Stimulated activated CD4-positive, alpha-beta T cell treated with anti-CD3 and anti-CD28 coated beads, Interleukin-15, amount 100 ng/mL, for 1 hour (primary cell): ENCODE results near the gene GNA12.

Experiments
- DNase-seq, 2 donors: peaks; one replicate each; pipeline ENCODE4 v3.0.0-alpha.2; 2020; ENCODE audit warnings: low read depth in 1 of 2, low spot score in 1 of 2

The GNA12 gene

DNA sequence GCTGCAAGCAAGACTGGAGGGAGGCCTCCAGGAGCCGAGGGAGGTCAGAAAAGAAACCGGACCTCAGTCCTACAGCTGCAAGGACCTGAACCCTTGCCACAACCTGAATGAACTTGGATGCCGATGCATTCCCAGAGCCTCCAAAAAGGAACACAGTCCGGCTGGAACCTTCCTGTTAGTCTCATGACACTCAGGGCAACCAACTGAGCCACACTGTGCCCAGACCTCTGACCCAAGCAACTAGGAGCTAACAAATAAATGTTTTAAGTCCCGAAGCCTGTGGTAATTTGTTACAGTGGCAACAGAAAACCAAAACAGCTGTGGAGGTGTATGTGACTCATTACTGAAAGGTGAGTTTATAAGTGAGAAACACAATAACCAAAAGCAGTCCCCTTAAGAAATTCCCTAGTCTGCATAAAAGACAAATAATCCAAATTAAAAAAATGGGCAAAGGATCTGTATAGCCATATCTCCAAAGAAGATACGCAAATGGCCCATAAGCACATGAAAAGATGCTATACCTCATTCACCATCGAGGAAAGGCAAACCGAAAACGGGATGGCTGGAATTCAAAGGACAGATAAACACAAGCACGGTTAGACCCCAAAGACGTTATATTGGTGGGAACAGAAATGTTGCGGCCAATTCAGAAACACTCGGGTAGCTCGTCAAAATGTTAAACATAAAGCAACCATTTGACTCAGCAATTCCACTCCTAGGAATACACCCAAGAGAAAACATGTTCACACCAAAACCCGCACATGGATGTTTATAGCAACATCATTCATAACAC is 24.8 kb downstream of the GNA12 start:
- no peak for DNase-seq

DNA sequence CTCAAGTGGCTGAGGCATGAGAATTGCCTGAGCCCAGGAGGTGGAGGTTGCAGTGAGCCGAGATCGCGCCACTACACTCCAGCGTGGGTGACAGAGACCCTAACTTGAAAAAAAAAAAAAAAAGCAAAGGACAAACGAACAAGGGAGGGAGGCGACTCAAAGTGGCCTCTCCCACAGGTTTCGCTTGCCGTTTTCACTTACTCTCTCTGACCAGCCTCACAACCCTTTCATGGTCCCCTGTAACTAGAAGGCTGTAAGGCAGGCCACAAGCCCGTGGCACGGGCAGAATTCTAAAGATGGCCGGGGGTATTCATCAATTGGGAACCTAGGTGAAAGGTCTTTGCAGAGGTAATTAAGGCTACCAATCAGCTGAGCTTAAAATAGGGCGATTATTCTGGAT is 25.5 kb downstream of the GNA12 start:
- no peak for DNase-seq

DNA sequence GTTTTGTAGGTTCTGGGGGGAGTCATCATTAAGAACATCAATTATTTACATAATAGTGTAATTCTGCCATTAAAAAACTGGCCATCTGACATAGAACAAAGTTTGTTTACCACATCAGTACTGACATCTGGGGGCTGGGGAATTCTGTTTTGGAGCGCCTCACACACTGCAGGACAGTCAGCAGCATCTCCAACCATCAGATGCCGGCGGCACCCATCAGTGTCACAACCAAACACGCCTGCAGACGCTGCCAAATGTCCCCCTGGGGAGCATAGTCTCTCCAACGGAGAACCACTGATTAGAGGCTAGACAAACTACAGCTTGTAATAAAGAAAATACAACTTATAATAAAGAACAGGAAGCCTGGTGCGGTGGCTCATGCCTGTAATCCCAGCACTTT is 26.0 kb downstream of the GNA12 start:
- no peak for DNase-seq

DNA sequence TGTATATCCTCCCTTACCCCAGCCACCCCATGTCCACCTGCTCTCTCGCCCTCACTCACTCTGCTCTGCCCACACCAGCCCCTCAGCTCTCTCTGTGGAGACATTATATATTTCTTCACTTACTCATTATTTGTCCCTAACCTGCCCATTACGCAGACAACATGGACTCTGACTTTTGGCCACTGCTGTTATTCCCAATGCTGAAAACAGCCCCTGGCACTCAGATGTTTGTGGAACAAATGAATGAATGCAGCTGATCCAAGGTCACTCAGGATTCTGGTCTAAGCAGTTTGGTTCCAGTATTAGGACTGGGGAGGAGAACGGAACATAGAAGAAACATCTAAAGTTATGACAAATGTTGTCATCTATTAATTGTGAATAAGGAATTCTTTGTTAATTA is 26.7 kb downstream of the GNA12 start:
- no peak for DNase-seq

DNA sequence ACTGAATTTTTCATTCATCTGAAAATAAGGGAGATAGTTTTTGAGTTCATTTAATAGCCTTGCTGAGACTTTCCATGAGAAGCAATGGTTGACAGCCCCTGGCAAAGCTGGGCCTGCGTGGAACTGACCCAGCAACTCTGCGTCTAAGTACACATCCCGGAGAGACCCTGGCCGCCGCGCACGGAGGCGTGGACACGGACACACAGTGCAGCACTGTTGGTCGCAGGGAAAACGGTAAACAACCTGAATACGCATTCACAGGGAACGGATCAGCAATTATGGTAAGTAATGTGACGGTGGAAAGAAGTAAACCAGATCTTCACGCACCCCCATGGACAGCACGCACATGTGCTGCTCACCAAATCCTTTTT is 28.2 kb downstream of the GNA12 start:
- DNase-seq, result no peak

- no peak for DNase-seq
Measured at GRCh38 chr7:2814946-2815874, 28.9 kb downstream of the GNA12 start.

DNA sequence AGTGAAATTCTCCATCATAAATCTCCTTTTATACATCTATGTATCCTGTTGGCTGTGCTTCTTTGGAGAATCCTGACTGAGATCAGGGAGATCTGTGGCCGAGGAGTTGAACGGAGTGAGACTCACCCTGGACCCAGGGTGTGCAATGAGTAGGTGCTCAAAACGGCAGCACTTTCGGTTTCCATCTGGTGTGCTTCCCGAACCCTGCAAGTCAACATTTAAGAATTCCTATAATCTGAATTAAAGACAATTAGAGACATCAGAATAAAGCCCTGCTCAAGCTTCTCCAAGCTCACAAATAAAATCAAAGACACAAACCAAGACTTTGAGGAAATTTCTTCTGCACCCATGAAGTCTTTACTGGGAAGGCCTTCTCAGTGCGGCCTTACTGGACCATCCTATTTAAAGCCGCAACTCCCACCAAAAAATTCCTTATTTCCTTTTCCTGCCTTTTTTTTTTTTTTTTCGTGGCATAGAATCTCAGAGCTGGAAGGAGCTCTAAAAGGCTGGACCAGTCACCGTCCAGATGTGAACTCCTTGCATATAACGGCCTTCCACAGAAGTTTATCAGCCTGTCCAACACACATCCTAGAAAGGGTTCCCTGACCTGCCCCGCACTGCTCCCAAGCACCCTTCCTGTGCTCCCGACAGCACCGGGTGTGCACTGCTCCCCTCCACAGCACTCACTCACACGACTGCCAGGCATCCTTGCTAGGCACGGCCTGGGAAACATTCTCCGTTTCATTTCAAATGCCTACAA is 29.7 kb downstream of the GNA12 start:
- no peak for DNase-seq

- no peak for DNase-seq
Measured at GRCh38 chr7:2813350-2814185, 30.5 kb downstream of the GNA12 start.

DNA sequence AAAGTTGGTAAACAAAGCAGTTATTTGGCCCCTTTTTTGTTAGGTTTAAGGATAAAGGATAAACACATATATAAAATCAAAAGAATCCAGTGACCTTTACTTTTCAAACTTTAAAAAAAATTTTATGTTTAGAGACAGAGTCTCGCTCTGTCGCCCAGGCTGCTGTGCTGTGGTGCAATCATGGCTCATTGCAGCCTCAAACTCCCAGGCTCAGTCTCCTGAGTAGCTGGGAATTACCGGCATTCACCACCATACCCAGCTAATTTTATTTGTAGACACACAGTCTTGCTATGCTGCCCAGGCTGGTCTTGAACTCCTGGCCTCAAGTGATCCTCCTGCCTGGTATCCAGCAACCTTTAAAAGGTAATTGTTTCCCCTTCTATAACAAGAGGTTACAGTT is 31.3 kb downstream of the GNA12 start:
- no peak for DNase-seq

DNA sequence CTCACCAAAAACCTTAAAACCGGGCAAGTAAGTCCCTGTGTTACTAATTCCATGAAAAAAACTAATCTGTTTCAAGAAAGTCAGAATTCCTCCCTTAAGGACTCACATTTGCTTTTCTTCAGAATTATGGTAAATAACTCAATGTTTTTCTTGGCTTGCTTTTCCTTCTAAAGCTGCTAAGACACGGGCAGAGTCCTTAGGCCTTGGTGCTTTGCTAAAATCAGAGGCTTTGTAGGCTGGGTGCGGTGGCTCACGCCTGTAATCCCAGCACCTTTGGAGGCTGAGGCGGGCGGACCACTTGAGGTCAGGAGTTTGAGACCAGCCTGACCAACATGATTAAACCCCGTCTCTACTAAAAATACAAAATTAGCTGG is 32.0 kb downstream of the GNA12 start:
- no peak for DNase-seq

GRCh38 chr7:2811476-2812113 is 32.5 kb downstream of the GNA12 start:
- no peak for DNase-seq

GRCh38 chr7:2810682-2811415 is 33.3 kb downstream of the GNA12 start:
- DNase-seq, result no peak

DNA sequence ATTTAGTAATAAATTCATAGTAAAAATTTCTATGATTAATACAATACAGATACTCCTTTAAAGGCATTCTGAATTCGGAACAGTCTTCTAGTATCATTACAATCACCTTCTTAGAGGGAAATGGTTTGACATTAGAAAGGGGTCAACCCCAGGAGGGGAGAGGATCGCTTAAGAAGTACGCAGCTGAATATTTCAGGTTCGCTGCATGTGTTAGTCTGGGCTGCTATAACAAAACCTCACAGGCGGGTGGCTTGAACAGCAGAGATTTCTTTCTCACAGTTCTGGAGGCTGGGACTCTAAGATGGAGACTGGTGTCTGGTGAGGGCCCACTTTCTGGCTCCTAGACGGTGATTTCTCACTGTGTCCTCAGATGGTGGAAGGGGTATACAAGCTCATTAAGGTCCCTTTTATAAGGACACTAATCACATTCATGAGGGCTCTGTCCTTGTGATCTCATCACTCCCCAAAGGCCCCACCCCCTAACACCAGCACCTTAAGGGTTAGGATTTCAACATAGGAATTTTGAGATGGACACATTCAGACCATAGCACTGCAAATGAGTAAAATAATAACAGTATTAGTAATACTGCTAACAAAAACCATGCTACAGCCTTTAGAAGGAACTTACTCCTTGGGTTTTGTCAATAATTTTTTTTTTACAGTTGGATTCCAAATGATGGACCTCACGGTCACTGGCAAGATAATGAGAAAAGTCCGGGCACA is 34.0 kb downstream of the GNA12 start:
- no peak for DNase-seq

DNA sequence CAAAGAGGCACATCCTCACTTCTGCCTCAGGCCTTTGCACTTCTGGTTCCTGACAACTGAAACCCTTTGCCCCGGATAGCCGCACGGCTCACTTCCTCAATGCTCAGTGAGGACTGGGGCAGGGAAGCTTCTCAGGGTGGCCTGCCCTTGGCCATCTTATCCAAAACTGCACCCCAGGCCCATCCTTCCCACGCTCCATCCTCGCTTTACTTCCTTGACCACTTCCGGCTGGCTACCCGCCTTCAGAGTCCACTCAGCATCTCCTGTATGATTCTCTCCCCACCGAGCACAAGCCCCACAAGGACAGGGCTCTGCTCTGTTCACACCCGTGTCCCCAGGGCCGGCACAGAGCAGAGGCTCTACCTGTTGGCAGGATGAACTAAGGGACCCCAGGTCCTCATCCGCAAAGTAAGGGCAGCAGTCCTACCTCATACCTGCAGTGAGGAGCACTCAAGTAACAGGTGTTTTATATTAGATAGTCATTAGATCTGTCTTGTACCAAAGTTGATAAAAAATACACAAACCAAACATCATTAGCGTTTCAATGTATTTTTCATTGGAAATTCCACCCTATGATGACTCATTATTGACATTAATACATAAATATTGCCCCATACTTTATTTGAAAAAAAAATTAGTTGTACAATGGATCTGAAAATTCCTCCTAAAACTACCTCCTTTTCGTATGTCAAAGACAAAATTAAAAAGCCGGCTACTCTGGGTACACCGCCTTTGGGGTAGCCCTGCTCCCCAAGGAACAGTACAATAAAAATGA is 35.0 kb downstream of the GNA12 start:
- no peak for DNase-seq

DNA sequence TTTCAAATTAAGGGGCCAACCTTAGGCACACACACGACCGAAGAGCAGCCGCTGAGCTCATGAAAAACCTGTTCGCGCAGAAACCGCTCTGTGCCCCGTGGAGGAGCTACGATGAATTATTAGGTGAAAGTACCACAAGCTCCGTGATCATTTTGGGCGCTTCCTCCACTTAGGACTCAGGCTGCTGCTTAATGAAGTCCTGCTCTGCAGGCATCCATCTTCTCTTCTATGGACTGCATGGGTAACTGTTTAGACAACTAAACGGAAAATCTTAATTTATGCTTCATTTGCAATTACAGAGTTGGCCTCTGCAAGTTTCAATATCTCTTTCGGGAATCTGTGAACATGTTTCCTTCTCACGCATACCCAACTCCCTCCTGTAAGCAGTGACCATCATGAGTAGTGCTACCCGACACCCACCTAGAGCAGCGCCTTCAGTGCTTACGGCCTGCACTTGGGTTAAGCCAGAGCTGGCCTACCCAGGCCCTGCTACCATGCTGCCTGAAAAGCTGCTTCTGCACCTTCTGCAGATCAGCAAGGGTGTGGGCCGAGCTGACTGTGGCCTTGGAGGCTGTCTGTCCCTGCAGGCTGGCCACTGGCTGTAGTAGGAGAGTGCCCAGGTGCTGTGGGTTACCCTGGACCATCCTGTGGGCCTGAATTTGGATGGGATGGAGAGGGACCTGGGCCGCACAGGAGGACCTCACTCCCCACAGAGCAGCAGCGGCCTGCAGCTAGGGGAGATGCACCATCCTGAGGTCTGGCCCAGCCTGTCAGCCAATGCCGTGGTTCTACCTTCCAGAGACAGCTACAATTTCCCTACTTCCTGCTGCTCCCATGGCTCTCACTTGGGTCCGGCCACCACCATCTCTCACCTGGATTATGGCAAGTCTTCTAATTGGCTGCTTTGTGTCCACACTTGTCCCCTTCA is 36.0 kb downstream of the GNA12 start:
- DNase-seq, result no peak

- DNase-seq, result no peak
Measured at GRCh38 chr7:2807460-2807844, 36.7 kb downstream of the GNA12 start.

DNA sequence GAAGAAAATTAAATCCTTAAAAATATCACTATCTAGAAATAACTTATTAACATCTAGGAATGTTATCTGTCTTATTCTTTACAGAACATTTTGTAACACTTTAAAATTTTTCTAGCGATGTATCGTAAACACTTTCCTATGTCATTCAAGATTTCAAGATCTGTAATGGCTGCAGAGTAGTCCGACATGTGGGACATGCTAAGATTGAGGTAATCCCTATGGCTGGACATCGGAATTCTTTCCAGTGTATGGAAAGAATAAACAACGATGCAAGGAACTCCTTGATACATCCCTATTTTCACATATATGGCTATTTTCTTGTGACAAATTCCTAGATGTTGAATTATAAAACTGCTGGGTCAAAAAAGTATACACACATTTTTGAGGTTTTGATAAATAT is 37.5 kb downstream of the GNA12 start:
- DNase-seq, result no peak
